Left kidney (tissue), 2 donors: ENCODE data around the gene PNPLA3. TPM values are rescaled to one million over a fixed set of nuclear protein-coding genes. Genes with fewer than 3 reads are reported as not detected.

Source experiments
- DNase-seq: peaks from one replicate; pipeline ENCODE4 v3.0.0-alpha.2; 2013
- polyA plus RNA-seq: library from polyadenylated mRNA; unstranded; fragments of 120-200 nt; gene quantifications from one replicate; pipeline ENCODE4 v1.2.1, GENCODE V29; 2013; ENCODE audit not compliant: insufficient read length

PNPLA3 gene
- polyA plus RNA-seq, 1 donor = 2.0 TPM

GRCh38 chr22:43992331-43992821 is 68.8 kb downstream of the PNPLA3 start:
- no peak for DNase-seq

- peak; percentile 60 for DNase-seq
Observed at GRCh38 chr22:43993072-43993760, 69.6 kb downstream of the PNPLA3 start.

- no peak for DNase-seq
Observed at GRCh38 chr22:43994006-43994405, 70.4 kb downstream of the PNPLA3 start.

- no peak for DNase-seq
Observed at GRCh38 chr22:43994416-43994815, 70.8 kb downstream of the PNPLA3 start.

GRCh38 chr22:43995057-43995685 is 71.6 kb downstream of the PNPLA3 start:
- DNase-seq = no peak

DNA sequence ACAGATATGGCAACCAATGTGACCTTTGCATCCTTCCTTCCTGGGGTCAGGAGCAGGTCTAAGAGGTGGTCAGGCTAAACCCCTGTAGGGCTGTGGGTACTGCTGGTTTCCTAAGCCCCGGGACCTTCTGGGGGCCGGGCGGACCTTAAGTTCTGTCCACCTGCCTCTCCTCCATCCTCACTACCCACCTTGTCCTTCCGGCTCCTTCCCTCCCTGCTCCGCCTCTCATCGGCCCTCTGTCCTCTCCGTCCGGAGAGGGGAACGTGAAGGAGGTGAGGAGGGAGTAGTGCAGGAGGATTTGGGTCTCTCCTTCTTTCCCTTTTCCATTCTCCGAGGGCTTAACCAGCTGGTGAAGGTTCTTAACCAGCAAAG is 72.2 kb downstream of the PNPLA3 start:
- no peak for DNase-seq

DNA sequence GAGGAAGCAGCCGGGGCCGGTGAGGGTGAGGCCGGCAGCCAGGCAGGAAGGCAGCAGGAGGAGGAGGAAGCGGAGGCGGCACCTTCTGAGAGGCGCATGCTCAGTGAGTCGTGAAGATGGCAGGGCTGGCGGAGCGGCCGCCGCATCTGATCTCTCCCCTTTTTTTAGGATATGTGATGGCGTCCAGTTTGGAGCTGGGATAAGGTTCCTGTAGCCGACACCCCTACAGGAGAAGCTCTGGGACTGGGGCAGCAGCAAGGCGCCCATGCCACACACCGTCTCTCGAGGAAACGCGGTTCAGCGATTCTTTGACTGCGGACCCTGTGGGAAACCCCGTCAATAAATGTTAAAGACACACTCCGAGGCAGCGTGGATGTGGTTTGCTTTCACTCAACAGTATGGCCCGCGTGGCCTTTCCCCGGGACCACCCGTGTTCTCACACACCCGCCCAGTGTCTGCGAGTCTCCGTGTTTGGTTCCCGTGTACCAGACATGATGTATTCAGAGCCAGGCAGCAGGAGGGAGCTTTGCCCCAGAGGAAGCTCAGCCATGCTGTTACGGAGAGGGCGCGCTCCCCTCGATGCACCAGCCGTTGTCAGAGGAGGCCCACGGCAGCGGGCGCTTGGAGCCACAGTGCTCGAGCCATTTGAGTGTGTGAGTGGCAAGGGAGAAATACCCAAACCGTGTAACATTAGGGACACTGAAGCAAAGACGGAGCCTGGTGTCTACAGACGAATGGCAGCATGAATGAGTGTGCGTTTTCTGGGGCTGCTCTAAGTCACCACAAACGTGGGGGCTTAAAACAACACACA is 72.8 kb downstream of the PNPLA3 start:
- DNase-seq = peak; percentile 41

- no peak for DNase-seq
Observed at GRCh38 chr22:43996981-43997265, 73.3 kb downstream of the PNPLA3 start.

Other genes starting within 250 kb of the PNPLA3 start
- gene EFCAB6, start 111.5 kb upstream of the PNPLA3 start, polyA plus RNA-seq = 6.5 TPM
- gene SULT4A1, start 61.3 kb upstream of the PNPLA3 start, polyA plus RNA-seq = 4.0 TPM
- 0.10 TPM for gene PNPLA5, start 31.8 kb upstream of the PNPLA3 start, polyA plus RNA-seq
- gene SAMM50, start 31.6 kb downstream of the PNPLA3 start, polyA plus RNA-seq = 60.5 TPM
- 17.9 TPM for gene PARVB, start 100.5 kb downstream of the PNPLA3 start, polyA plus RNA-seq